Retina (tissue), 1 donor: ENCODE measurements around the gene SLAMF1.

ENCODE experiments used
- DNase-seq: peaks from one replicate; pipeline ENCODE4 v3.0.0-alpha.2; 2016

SLAMF1 gene

GRCh38 chr1:160558660-160559380 lies 88.0 kb downstream of the SLAMF1 start:
- no peak for DNase-seq
